ENCODE data around the gene ABHD2.
A peak's percentile ranks its signal among the peaks of the same experiment; 100 is the strongest.
"Not testable (repeated sequence)": the region's sequence is repeated elsewhere in the genome, so short reads cannot be mapped to it uniquely, and the experiment has no call there.

Gene ABHD2

DNA sequence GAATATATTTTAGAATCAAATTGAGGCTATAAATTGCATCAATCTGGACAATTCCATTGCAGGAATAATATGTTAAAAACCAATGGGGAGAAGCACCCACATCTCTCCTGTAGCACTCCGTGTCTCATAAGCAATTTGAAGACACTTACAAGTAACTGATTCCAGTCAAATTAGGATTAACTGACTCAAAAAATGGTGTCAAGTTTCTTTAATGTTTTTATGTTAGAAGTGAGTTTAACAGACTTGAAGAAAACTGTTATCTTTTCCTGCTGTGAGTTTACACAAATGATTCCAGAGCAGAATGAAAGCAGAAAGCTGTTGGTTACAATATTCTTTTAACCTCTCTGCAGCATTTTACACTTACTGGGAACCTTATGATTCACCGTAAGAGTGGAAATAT is 109.9 kb downstream of the ABHD2 start:
- no peak for DNase-seq

DNA sequence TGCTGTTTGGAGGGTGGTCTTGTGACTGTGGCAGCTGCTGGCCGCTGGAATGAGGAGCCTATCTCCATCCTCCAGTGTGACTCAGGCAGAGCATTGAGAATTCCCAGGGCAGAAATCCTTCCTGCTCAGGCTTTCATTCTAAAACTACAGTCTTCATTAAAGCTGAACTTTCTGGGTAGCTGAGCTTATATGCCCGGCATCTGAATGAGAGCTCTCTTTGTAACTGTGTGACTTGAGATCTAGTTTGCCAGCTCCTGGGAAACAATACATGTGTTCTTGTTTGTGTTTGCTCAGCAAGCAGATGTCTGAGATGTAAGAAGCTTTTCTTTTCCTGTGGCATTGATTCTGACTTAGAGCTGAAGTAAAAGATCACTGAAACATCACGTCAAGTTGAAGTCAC is 110.7 kb downstream of the ABHD2 start:
- no peak for DNase-seq

DNA sequence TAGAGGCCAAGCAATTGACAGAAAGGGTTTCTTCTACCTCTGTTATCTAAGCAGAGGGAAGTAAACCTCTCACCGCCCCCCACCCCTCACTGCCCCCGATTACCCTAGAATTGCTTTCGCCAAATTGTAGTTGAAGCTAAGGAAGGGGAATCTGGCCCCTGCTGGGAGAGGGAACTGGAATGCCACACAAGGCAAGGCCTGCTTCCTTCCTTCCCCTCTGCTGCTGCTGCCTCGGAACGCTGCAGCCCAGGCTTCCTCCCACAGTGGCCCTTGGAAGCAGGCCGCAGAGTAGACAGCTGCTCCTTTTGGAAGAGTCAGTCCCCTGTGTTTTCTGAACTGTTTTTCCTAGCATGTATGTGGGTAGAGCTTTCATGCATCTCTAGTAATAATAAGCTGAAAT is 111.5 kb downstream of the ABHD2 start:
- no peak for DNase-seq

DNA sequence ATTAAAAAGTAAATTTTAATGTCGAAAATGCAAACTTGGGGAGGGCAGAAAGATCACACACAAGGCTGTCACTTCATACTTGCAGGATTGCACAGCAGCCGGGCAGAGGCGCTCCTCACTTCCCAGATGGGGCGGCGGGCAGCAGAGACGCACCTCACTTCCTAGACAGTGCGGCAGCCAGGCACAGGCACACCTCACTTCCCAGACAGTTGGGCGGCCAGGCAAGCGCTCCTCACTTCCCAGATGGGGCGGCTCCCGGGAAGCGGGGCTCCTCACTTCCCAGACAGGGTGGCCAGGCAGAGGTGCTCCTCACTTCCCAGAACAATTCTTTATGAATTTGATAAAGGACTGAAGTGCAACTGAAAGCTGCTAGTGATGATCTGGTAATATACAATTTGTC is 111.9 kb downstream of the ABHD2 start:
- no peak for DNase-seq

DNA sequence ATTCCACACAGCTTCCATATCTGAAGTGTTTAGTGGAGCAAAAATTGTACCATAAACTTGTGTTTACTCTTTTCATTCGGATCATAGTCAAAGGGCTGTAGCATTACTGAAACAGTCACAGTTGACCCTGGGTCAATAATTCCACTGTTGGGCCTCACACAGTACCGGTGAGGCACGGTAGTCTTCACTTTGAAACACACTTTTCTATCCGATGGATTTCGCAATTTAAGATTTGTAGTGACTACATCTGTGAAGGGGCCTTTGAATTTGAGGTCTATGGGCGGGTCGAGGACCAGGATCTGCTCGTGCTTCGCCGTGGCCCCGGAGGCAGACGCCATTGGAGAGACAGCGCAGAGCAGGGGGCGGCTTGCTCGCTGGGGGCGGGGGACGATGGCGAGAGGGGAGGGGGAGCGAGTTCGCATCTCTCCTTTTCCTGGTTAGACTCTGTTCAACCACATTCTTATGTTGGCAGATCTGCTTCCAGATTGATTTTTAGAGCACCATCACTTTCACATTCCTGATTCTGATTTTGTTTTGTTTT is 113.3 kb downstream of the ABHD2 start:
- no peak for DNase-seq

DNA sequence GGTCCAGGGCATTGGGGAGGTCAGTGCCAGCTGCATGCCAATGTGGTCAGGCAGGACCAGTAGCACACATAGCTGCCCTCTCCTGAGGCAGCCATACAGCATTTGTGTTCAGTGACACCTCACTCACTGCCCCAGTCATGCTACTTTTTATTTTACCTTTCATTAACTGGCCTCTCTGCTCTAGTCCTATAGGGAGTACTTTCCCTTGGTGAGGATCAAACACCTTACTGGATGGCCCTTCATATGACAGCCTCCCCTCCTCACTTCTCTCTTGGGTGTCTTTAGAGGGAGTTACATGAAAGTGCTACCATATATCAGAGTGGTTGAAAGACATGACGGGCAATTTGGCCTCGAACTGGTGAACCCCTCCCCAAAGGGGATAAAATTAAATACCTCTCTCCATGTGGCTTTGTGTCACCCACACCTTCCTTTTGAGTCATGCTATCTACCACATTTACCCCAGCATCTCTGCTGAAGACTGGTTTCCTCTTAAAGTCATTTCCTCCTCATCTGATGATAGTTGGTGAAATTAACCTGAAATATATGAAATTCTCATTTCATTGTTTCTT is 115.5 kb downstream of the ABHD2 start:
- no peak for DNase-seq

DNA sequence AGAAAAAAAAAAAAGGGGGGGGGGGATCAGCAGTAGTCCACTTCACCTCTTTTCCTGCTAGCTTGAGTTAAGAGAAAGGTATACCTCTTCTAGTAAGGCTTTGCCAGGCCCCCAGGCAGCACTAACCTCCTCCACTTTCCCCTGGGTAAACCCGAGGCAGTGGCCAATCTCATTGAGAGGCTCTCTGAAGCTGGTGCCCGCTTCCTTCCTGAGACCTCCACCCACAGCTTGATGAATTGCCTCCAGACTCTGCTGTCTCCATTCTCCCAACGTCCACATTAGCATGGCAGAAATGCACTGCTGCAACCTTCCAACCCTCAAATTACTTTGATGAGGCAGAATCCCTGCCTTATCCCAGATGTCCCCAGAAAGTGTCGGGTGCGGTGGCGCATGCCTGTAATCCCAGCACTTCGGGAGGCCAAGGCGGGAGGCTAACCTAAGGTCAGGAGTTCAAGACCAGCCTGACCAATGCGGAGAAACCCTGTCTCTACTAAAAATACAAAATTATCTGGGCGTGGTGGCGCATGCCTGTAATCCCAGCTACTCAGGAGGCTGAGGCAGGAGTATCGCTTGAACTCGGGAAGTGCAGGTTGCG is 117.8 kb downstream of the ABHD2 start:
- DNase-seq, result no peak

DNA sequence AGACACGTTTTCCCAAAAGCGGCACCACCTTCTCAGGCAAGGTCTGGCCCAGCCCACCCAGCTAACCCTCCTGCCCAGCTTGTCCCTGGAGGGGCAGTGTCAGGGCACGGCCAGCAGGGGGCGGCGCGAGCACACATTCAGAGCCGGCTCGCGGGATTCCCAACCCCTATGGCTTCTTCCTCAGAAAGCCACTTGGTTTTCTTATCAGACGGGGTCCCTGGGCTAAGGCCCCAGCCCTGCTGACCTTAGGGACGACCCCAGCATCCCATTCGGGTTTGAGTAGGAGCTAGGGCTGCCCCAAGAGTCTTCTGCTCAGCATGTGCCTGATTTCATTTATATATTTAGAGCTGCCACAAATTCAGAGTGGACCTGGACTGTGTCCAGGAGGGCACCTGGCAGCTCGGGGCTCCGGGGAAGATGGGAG is 118.7 kb downstream of the ABHD2 start:
- DNase-seq, result peak; percentile 37

DNA sequence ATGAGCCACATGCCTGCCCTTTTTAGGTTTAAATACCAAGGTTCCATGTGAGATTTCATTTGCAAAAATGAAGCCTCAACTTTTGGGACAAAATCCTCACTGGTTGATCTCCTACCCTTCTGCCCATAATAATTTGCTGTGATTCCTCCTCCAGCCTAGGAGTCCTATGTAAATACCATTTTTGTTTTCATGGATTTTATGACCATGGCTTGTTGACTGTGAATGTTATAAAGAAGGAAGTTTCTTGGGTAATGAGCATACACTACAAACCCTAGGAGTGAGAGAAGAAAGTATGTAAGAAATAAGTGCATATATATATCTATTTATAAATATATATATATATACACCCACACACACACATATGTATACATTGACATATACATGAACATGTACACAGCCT is 120.0 kb downstream of the ABHD2 start:
- DNase-seq, result no peak

DNA sequence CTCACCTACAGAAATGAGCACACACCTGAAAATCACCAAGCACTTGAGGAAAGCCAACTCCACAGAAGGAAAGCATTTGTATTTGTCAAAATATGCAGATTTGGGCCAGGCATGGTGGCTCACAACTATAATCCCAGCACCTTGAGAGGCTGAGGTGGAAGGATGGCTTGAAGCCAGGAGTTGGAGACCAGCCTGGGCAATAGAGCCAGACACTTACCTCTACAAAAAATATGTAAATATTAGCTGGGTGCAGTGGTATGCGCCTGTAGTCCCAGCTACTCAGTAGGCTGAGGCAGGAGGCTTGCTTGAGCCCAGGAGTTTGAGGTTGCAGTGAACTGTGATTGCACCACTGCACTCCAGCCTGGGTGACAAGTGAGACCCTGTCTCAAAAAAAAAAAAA is 120.8 kb downstream of the ABHD2 start:
- DNase-seq, result no peak

DNA sequence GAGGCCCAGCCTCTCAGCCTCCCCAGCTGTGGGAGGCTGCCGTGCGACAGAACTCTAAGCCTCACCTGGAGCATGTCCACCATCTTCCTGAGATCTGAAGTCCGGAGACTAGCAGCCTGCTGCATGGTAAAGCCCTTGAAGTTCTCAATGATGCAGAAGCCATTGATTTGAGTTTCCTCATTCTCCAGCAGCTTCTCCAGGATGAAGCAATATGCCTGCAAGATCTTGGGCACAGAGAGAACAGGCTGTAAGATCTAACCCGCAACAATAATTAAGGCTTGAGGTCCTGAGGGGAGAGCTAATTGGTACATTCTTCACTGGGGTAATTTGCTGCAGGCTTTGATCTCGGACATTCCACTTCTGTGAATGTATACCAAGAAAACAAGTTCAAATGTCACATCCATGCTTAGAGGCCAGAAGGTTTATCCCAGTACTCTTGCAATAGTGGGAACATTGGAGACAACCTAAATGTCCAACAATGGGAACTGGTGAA is 123.5 kb downstream of the ABHD2 start:
- DNase-seq, result no peak

DNA sequence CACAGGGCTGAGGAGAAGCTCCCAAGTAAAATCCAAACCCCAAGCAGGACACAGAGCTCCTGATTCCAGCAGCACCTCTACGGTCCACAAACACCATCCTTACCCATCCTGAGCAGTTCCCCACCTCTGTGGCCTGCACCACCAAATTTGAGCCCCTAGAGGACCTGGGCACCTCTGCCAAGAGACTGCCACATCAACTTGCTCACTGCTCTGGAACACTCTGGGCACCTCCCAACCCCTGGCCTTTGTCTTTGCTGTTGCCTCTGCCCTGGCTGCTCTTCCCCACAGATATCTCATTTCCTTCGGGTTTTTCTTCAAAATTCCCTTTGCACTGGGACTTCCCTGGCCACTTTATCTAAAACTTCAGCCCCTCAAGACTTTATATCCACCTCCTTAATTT is 127.4 kb downstream of the ABHD2 start:
- no peak for DNase-seq

DNA sequence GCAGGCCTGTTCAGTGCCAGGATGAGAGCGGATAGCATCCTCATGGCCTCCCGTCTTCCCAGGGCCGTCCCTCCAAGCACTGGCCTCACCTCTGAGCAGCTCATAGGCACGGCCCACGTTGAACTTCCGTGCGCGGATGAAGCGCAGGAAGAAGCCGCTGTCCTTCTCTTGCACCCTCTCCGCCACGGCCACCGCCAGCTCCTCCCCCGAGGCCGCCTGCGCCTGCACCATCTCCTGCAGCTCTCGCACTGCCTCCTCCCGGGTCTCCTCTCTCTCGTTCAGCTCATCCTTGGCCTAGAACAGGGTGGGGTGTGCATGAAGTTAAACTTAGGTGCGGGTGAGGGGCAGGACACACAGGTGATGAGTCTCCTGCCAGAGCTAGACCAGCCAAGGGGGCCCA is 128.8 kb downstream of the ABHD2 start:
- no peak for DNase-seq

DNA sequence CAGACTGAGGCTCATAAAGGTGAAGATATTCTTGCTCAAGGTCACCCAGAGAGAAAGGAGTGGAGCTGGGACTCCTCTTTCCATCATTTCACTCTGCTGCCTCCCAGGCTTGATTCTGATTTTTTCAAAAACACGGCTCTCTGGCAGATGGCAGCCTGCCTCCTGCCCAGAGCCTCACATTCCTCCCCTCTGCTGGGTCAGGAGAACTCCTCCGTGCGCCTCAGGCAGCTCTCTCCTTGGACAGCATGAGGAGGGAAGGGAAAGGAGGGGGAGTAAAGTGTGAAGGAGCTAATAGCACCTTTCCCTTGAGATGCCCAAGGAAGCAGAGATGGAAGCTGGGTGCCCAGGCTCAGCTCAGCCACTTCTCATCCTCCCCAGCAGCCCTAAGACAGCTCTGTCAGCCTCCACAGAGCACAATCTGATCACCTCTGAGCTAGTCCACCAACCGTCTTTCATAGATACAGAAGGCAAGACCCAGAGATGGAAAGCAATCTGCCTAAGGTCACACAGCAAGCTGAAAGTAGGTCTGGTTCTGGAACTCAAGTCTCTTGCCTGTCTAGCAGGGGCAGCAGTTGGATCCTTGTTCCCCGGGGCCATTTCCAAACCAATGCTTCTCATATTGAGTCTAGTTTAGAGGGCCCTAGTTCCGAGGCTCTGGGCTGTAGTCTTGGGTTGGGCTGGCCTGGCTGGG is 129.6 kb downstream of the ABHD2 start:
- DNase-seq, result no peak

DNA sequence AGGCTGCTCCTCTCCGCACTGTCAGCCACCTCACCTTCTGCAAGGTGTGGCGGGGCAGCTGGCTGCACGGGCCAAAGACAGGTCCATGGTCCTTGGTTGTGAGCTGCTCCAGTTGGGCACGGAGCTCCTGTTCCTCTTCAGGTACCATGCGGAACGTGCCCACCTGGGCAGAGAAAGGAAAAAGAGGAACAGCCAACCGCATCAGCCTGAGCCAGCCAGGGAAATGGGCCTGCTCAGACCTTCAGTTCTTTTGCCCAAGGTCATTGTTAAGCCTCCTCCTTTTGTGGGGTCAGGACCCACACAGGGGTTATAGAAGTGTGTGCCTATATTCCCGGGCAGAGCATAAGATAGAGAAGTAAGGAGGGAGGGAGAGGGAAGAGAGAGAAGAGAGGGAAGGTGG is 130.3 kb downstream of the ABHD2 start:
- no peak for DNase-seq

DNA sequence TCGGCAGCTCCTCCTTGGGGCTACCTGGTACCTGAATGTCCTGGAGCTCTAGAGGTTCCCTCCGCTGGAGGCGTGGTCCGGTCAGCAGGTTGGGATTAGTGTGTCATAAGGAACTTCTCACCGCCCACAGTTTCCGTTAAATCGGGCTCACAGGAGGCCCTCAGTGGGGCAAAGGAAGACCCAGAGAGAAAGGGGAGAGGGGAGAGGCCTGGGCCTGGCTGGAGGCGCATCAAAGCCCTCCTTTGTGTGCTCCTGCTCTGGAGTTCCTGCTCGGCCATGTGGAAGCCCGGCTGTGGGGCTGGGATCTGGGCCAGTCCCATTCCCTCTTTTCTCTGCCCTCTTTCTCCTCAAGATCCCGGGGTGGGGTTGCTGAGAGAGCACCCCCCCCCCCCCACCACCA is 133.3 kb downstream of the ABHD2 start, which contains the start of gene RLBP1:
RLBP1 (minus strand) TSS at position 37 of the 400 bp plus-strand sequence. CDS start 2,604 bp downstream, outside the sequence.
- DNase-seq, result no peak

DNA sequence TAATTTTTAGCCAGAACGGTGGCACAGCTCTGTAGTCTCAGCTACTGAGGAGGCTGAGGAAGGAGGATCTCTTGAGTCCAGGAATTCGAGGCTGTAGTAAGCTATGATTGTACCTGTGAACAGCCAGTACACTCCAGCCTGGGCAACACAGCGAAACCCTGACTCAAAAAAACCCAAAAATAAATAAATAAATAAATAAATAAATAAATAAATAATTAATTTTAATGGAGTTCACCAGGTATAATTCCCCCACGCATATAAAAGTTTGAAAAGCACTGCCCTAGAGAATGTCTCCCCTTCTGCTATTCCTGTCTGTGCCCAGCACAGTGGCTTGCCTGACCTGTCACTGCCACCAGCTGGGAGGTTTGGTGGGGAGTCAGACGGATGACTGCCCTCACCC is 137.3 kb downstream of the ABHD2 start:
- no peak for DNase-seq

DNA sequence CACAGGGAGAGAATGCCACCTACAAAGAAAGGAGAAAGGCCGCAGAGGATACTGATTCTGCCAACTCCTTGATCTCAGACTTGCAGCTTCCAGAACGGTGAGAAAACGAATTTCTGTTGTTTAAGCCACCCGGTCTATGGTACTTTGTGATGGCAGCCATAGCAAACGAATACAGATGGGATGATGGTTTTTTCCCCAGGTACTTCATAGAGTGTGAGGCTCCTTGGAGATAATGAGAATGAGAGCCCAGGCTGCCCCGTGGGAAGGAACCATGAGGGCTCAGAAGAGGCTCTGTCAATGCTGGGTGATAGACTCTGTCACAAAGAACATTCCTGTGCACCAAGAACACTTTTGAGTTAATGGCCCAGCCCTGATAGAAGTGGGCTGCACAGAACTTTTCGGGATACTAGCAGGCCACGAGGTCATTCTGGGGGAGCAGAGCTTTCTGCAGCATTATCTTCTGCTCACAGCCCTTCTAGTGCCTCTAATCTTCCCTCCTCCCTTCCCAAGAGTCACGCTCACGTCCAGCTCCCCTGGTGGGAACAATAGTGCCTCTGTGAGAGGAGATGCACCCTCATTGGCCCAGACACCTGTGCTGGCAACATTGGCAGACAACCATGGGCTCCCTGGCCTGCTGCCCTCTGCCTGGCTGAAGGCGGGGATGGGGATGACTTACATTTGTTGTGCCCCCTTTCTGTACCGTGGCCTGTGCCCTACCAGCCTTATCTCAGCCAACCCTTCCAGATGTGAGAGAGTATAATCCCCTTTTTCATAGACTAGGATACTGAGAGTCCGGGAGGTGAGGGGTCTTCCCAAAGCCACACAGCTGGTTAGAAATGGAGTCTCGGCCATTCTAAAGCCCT is 138.3 kb downstream of the ABHD2 start:
- DNase-seq, result no peak

DNA sequence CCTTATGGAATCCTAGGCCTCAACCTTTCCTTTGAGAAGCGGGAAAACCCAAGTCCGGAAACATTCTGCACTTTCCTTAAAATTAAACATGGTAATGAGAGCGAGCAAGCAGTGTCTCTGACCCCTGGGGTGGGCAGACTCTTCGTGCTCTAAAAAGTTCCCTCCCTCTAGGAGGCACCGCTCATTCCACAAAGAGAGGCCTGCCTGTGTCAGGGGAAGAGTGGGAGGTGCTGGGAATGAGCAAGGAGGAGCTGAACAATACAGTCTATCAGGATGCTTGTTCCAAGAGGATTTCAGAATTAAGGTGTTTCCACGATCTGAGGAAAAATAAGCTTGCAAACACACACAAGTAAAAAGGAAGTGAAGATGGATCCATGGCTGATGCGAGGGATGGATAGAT is 139.2 kb downstream of the ABHD2 start:
- DNase-seq, result no peak

DNA sequence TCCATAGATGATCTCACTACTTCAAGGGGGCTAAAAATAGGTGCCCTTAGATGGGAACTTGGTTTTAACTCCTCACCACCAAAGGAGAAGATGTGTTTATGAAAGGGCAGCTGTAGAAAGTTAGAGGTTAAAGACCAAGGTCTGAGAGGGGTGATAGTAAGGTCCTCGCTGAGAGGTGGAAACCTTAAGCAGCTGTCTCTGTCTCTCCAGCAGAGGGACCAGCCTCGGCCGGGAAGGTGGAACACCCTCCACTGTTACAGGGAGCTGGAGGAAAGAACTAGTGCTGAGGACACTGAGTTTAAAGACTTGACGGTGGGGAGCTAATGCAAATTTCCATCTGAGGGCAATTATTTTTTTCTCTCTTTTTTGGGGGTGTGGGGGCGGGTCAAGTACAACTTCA is 142.0 kb downstream of the ABHD2 start:
- DNase-seq, result no peak

DNA sequence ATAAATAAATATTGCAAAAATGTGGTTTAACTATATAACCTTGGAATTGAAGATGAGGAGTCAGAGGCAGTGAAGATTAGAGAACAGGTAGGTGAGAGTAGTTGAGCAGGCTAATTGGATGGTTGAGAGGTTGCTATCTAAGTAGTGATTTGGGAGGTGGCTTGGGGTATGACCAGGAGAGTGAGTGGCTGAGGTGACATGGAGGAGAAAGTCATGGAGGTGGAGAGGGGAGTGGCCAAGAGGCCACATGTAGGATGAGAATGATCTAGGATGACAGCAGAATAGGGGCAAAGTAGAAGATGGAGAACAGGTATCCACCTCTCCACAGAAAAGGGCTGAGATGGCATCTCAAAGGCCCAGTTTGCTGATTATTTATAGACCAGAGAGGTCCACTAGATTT is 143.6 kb downstream of the ABHD2 start:
- no peak for DNase-seq

DNA sequence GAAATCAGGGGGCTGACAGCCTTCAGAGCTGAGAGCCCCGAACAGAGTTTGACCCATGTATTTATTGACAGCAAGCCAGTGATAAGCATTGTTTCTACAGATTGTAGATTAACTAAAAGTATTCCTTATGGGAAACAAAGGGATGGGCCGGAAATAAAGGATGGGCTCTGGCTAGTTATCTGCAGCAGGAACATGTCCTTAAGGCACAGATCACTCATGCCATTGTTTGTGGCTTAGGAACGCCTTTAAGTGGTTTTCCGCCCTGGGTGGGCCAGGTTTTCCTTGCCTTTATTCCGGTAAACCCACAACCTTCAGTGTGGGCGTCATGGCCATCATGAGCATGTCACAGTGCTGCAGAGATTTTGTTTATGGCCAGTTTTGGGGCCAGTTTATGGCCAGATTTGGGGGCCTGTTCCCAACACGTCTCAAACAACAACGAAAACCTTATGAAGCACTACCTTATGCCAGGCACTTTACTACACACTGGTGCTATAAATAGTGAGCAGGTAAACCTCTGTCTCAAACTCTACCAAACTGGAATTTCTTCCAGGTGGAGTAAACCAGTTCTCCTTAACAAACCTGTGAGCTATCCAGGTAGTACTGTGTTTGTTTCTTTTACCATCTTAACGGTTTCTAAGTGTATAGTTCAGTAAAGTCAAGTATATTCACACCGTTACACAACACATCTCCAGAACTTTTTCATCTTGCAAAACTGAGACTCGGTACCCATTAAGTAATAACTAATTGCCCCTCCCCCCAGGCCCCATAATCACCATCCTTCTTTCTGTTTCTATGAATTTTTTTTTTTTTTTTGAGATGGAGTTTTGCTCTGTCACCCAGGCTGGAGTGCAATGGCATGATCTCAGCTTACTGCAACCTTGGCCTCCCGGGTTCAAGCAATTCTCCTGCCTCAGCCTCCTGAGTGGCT is 151.9 kb downstream of the ABHD2 start:
- DNase-seq, result not testable (repeated sequence)
